Psoas muscle (tissue), 8 donors: ENCODE measurements around the gene SH3RF2. TPM values are rescaled to one million over a fixed set of nuclear protein-coding genes. Genes with fewer than 3 reads are reported as not detected.
A peak's percentile ranks its signal among the peaks of the same experiment; 100 is the strongest.
"Not testable (repeated sequence)": the region's sequence is repeated elsewhere in the genome, so short reads cannot be mapped to it uniquely, and the experiment has no call there.

Experiments used
- ATAC-seq, 4 donors: fragments of 200-7000 bp; cut with Tn5 transposase; one replicate each; pipeline ENCODE4 v1.9.1; 2020; ENCODE audit warnings: moderate library complexity in 3 of 4, mild to moderate bottlenecking in 2 of 4
- DNase-seq, 2 donors: peaks; one replicate each; pipeline ENCODE4 v3.0.0-alpha.2; 2020
- H3K27ac ChIP-seq: fragments of 200-600 bp; one replicate; pipeline ENCODE4 v1.8.0; 2022
- H3K27me3 ChIP-seq, 3 donors: fragments of 200-600 bp in 1 of 3; one replicate each; pipeline versions ENCODE4 v1.6.1 to v1.8.0; 2013 to 2022; ENCODE audit warnings: low read length in 2 of 3, mild to moderate bottlenecking in 2 of 3, moderate library complexity in 1 of 3; ENCODE audit not compliant: insufficient read depth in 3 of 3
- H3K36me3 ChIP-seq, 2 donors: fragments of 200-600 bp in 1 of 2; one replicate each; pipeline versions ENCODE4 v1.6.1 to v1.8.0; 2013 to 2022; ENCODE audit warnings: low read depth in 1 of 2, mild to moderate bottlenecking in 1 of 2, moderate library complexity in 1 of 2; ENCODE audit not compliant: insufficient read depth in 1 of 2
- H3K4me1 ChIP-seq: fragments of 200-600 bp; one replicate; pipeline ENCODE4 v1.8.0; 2022
- H3K4me3 ChIP-seq: fragments of 200-600 bp; one replicate; pipeline ENCODE4 v1.8.0; 2022; ENCODE audit warnings: mild to moderate bottlenecking
- H3K9me3 ChIP-seq: fragments of 200-600 bp; one replicate; pipeline ENCODE4 v1.8.0; 2022
- WGBS, 3 donors: extraction: QIAGEN DNeasy Blood & Tissue Kit; methylation state at CpG; one replicate each; pipeline versions ENCODE4 v1.1.6 to v1.1.7; 2013; 5-methylcytosine and 5-hydroxymethylcytosine counted together
- intact Hi-C, 2 donors: fragments of 100-400 bp; cut with DNase I; formaldehyde crosslinking; loops; one replicate each; pipeline versions ENCODE4 v1.11.0 to v1.14.2; 2022
- polyA plus RNA-seq, 3 donors: library from polyadenylated mRNA; stranded (reverse); fragments of 200-250 nt; gene quantifications; one replicate each; pipeline ENCODE4 v1.2.3, GENCODE V29; 2013
- total RNA-seq, 4 donors: library from RNA; stranded (reverse); fragmentation: NEBNext Ultra II Directional in 2 of 4; extraction: Animal tissue kit (Norgen Biotek cat#: 25700) in 2 of 4; gene quantifications; one replicate each; pipeline versions ENCODE4 v1.2.1 to v1.2.4, GENCODE V29; 2021 to 2023
- TF ChIP-seq, protein P1 (sequence below): fragments of 200-600 bp; IDR thresholded peaks from one replicate; pipeline ENCODE4 v1.8.0; 2022; ENCODE audit warnings: antibody characterized with exemption
- donor health status: healthy with polysubstance abuse.
- donor health status: DM: no; HTN: no; CAD: no; lungs with moderate emphysema.
- donor health status: Bipolar disorder and iron deficiency.
- donor health status: healthy.
- donor health status: DM: yes; HTN: yes; CAD: no.
- donor health status: DM: no; HTN: no; CAD: no.
- donor health status: DM: no; HTN: no; CAD: no.
- donor health status: DM: yes; HTN: yes; CAD: no.

Gene SH3RF2
- total and polyA plus RNA-seq, 7 donors: 1.1 to 64.1 (median 24.3) TPM

DNA sequence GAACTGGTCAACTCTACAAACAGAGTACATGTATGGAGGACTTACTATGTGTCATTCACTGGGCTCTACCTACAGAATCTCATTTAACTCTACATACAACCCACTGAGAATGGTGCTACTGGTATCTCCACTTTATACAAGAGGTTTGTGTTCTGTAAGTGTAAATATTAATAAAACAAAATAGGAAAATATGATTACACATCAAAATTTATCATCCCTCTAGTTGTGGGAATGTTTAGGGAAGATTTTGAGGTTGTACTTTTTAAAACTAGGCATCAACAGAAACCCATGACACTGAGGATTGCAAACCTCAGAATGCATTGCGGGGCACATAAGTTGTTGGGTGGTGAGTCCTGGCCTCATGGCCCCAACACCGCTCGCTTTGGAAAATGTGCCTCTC is 11.7 kb downstream of the SH3RF2 start:
- ATAC-seq (no peak), DNase-seq (no peak)
- Histone ChIP-seq H3K4me3 (no peak overlapping the region), H3K9me3 (no peaks in the 10 kb centered on the region), H3K27ac (peak overlapping the region; percentile 85), H3K4me1 (peaks cover 43% of the 10 kb centered on the region), H3K36me3 (no peaks in the 10 kb centered on the region), H3K27me3 (no peaks in the 10 kb centered on the region)
- TF ChIP-seq, protein P1, sequence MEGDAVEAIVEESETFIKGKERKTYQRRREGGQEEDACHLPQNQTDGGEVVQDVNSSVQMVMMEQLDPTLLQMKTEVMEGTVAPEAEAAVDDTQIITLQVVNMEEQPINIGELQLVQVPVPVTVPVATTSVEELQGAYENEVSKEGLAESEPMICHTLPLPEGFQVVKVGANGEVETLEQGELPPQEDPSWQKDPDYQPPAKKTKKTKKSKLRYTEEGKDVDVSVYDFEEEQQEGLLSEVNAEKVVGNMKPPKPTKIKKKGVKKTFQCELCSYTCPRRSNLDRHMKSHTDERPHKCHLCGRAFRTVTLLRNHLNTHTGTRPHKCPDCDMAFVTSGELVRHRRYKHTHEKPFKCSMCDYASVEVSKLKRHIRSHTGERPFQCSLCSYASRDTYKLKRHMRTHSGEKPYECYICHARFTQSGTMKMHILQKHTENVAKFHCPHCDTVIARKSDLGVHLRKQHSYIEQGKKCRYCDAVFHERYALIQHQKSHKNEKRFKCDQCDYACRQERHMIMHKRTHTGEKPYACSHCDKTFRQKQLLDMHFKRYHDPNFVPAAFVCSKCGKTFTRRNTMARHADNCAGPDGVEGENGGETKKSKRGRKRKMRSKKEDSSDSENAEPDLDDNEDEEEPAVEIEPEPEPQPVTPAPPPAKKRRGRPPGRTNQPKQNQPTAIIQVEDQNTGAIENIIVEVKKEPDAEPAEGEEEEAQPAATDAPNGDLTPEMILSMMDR: no peak
- intact Hi-C loops: no loop called here
- 94 to 100% (median 97%) methylated on average over 3 of the region's 3 CpGs for WGBS, 3 donors

DNA sequence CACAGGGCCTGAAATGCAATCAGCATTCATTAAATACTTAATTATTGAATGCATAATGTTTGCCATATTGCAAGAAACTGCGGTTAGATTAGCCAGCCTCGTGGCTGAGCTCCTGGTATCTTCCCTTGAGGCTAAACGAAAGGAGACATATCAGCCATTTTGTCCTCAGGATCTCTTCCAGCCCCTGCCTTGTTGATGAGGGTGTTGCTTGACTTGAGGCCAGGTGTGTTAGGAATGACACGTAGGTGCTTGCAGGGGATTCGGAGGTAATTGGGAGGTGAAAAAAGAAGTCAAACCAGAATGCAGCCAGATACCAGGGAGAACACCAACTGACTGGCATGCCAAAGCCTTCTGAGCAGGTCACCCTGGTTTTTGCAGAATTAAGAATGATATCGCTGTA is 12.5 kb downstream of the SH3RF2 start:
- TF ChIP-seq, protein P1: no peak
- Histone ChIP-seq H3K36me3 (no peaks in the 10 kb centered on the region), H3K27me3 (no peaks in the 10 kb centered on the region), H3K27ac (peak overlapping the region; percentile 85), H3K4me1 (peaks cover 41% of the 10 kb centered on the region), H3K9me3 (no peaks in the 10 kb centered on the region), H3K4me3 (no peak overlapping the region)
- intact Hi-C loops: no loop called here
- ATAC-seq: no peak
- 57 to 89% (median 59%) methylated on average over 6 of the region's 6 CpGs for WGBS, 3 donors
- no peak for DNase-seq

DNA sequence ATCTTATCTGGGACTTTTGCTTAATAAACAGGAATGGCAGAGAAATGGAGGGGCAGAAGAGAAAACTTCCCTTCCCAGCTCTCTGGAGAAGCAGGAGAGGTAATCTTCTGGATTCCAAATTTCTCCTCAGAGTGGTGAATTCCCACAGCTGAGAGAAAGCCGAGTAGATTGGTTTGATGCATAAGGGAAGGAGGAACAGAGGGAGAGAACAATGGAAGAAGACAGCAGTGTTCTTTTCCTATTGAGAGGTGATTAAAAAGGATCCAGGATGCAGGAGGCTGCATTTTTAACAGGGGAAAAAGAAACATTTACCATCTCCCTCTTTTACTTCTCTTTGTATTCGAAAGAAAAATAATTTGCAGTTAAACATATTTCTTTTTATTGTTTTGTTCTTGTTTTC is 13.1 kb downstream of the SH3RF2 start:
- TF ChIP-seq, protein P1: no peak
- H3K27me3 ChIP-seq: no peaks in the 10 kb centered on the region
- 54 to 66% (median 60%) methylated on average over 2 of the region's 2 CpGs for WGBS, 3 donors
- H3K9me3 ChIP-seq: no peaks in the 10 kb centered on the region
- no peak overlapping the region for H3K27ac ChIP-seq
- peaks cover 41% of the 10 kb centered on the region for H3K4me1 ChIP-seq
- intact Hi-C loops: no loop called here
- ATAC-seq (no peak), DNase-seq (no peak)
- H3K4me3 ChIP-seq: no peak overlapping the region
- H3K36me3 ChIP-seq: no peaks in the 10 kb centered on the region

DNA sequence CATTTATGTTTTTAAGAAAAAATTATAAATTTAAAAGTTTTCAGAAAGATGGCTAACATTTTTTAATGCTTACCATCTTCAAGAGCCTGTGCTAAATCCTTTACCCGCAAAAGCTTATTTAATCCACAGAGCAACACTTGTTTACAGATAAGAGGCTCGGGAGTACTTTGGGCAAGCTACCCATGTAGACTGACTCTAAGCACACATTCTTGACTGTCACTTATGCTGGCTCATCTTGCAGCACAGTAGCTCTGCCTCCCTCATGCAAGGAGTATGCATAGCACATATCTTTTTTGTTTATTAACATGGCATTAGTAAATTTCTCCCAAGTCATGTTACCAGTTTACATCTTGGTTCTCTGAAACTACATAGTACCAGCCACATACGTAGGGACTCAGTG is 14.7 kb downstream of the SH3RF2 start:
- DNase-seq (no peak), ATAC-seq (peak in 2 of 4 donors; percentile 49 to 69)
- Histone ChIP-seq H3K4me1 (peaks cover 33% of the 10 kb centered on the region), H3K27ac (peak overlapping the region; percentile 60), H3K36me3 (no peaks in the 10 kb centered on the region), H3K27me3 (no peaks in the 10 kb centered on the region), H3K4me3 (peak overlapping the region; percentile 2), H3K9me3 (no peaks in the 10 kb centered on the region)
- intact Hi-C loops: no loop called here
- TF ChIP-seq, protein P1: no peak
- 43 to 58% (median 47%) methylated on average over 3 of the region's 3 CpGs for WGBS, 3 donors

DNA sequence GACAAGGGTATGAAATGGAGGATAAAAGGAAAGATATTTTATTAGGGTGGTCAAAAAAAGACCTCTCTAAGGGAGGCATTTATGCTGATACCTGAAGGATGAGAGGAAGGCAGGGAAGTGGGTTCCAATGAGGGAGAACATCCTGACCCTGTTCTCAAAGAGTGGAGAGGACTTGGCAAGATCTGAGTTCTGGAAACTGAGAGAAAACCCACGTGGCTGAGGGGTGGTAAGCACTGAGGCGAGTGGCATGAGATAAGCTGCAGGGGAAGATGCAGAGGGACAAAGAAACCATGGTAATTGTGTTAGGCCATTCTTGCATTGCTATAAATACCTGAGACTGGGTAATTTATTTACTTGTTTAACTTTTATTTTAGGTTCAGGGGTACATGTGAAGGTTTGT is 16.8 kb downstream of the SH3RF2 start:
- Histone ChIP-seq H3K36me3 (no peaks in the 10 kb centered on the region), H3K27ac (no peak overlapping the region), H3K4me3 (no peak overlapping the region), H3K4me1 (peaks cover 25% of the 10 kb centered on the region), H3K27me3 (no peaks in the 10 kb centered on the region), H3K9me3 (no peaks in the 10 kb centered on the region)
- intact Hi-C loops: no loop called here
- WGBS, 3 donors: 30 to 62% (median 41%) methylated on average over 2 of the region's 2 CpGs
- TF ChIP-seq, protein P1: no peak
- no peak for ATAC-seq
- no peak for DNase-seq

DNA sequence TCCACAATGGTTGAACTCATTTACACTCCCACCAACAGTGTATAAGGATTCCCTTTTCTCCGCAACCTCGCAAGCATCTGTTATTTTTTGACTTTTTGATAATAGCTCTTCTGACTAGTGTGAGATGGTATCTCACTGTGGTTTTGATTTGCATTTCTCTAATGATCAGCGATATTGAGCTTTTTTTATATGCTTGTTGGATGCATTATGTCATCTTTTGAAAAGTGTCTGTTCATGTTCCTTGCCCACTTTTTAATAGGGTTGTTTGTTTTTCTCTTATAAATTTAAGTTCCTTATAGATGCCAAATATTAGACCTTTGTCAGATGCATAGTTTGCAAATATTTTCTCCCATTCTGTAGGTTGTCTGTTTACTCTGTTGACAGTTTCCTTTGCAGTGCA is 17.8 kb downstream of the SH3RF2 start:
- DNase-seq, H3K9me3 ChIP-seq, ATAC-seq, H3K4me3 ChIP-seq, H3K36me3 ChIP-seq, H3K27ac ChIP-seq, H3K27me3 ChIP-seq, intact Hi-C loops: not testable (repeated sequence)
- H3K4me1 ChIP-seq: peaks cover 20% of the 10 kb centered on the region
- 95 to 97% (median 95%) methylated on average over 3 of the region's 3 CpGs for WGBS, 3 donors
